Duodenal mucosa (tissue), 2 donors: Measurements from ENCODE around the gene SIGLEC12.

ENCODE experiments used
- H3K27ac ChIP-seq: one replicate; pipeline ENCODE4 v1.7.0; 2013; ENCODE audit warnings: low read depth, low read length
- H3K27me3 ChIP-seq, 2 donors: one replicate each; pipeline ENCODE4 v1.7.0; 2013; ENCODE audit warnings: low read length in 2 of 2, control low read depth in 1 of 2; ENCODE audit not compliant: insufficient read depth in 2 of 2, control insufficient read depth in 1 of 2
- H3K36me3 ChIP-seq, 2 donors: one replicate each; pipeline ENCODE4 v1.7.0; 2013; ENCODE audit warnings: low read length in 2 of 2, control low read depth in 1 of 2; ENCODE audit not compliant: insufficient read depth in 2 of 2, control insufficient read depth in 1 of 2
- H3K4me1 ChIP-seq, 2 donors: one replicate each; pipeline ENCODE4 v1.7.0; 2013; ENCODE audit warnings: low read length in 2 of 2, control low read depth in 1 of 2; ENCODE audit not compliant: insufficient read depth in 2 of 2, control insufficient read depth in 1 of 2
- H3K4me3 ChIP-seq, 2 donors: one replicate each; pipeline ENCODE4 v1.7.0; 2013; ENCODE audit warnings: low read length in 2 of 2, low read depth in 1 of 2
- H3K9ac ChIP-seq, 2 donors: one replicate each; pipeline ENCODE4 v1.7.0; 2013; ENCODE audit warnings: low read length in 2 of 2, low read depth in 1 of 2
- H3K9me3 ChIP-seq, 2 donors: one replicate each; pipeline ENCODE4 v1.7.0; 2013; ENCODE audit warnings: low read length in 2 of 2, control low read depth in 1 of 2; ENCODE audit not compliant: control insufficient read depth in 1 of 2

SIGLEC12 gene

GRCh38 chr19:51441410-51442390, 59.9 kb downstream of the SIGLEC12 start:
- Histone ChIP-seq H3K36me3 (no peaks in the 10 kb centered on the region), H3K27ac (no peak overlapping the region), H3K4me1 (peaks cover 9 to 10% of the 10 kb centered on the region in 2 donors), H3K4me3 (peak overlapping the region; percentile 13 to 34), H3K27me3 (no peaks in the 10 kb centered on the region), H3K9me3 (no peaks in the 10 kb centered on the region), H3K9ac (no peak overlapping the region)
